ENCODE data around the gene BMP6. TPM values are rescaled to one million over a fixed set of nuclear protein-coding genes. Genes with fewer than 3 reads are reported as not detected.

BMP6 gene
- total and polyA plus RNA-seq, 2 experiments from 2014 or later: 0.84 to 2.8 TPM

- H3K79me2 ChIP-seq (replicated peaks; ENCODE audit: insufficient read depth): no peaks in the 10 kb centered on the region
- H3K4me3 Mint-ChIP-seq: no peak overlapping the region
- H3K27ac Mint-ChIP-seq: no peak overlapping the region
- no peak overlapping the region for H3K27ac ChIP-seq (ENCODE audit: low read depth)
- peaks cover 17% of the 10 kb centered on the region for H3K4me1 Mint-ChIP-seq
- TF ChIP-seq EZH2 (IDR thresholded peaks at IDR 0.05; ENCODE audit: low read depth, unreplicated experiment) (no peak), STAT1 (IDR thresholded peaks at IDR 0.05; ENCODE audit: unreplicated experiment) (no peak), EZH2phosphoT487 (IDR thresholded peaks at IDR 0.05; ENCODE audit: unreplicated experiment) (no peak), ZNF114 (CRISPR knock-in tag; IDR thresholded peaks at IDR 0.05) (no peak), ETS1 (IDR thresholded peaks at IDR 0.05) (no peak), CREB1 (CRISPR knock-in tag; IDR thresholded peaks at IDR 0.05; ENCODE audit: low read depth) (no peak), CTCF (conservative IDR thresholded peaks at IDR 0.05; ENCODE audit: low read depth in 2 of 2) (no peak), ZNF462 (CRISPR knock-in tag; IDR thresholded peaks at IDR 0.05) (no peak)
- no peaks in the 10 kb centered on the region for H3K36me3 Mint-ChIP-seq (ENCODE audit: low read depth)
- DNase-seq (ENCODE audit: low spot score) (no peak), ATAC-seq (no peak)
- no peaks in the 10 kb centered on the region for H3K4me1 ChIP-seq (ENCODE audit: insufficient read depth)
- 0 out of 2 replicates have a peak, but pooled peaks cover 6% of the 10 kb centered on the region for H3K9me2 ChIP-seq (ENCODE audit: insufficient read depth)
- H2AFZ ChIP-seq: no peak overlapping the region
- no peaks in the 10 kb centered on the region for H3K9me3 Mint-ChIP-seq
- H3F3A ChIP-seq (replicated peaks; ENCODE audit: low read depth): no peaks in the 10 kb centered on the region
- no peak overlapping the region for H3K4me3 ChIP-seq
- H3K36me3 ChIP-seq (ENCODE audit: insufficient read depth): no peaks in the 10 kb centered on the region; the same call in 1 of the 2 replicates
- H3K27me3 Mint-ChIP-seq (ENCODE audit: insufficient read depth, low read depth, poor library complexity): peaks cover 2% of the 10 kb centered on the region
- H3K4me2 ChIP-seq: no peak overlapping the region
- no peaks in the 10 kb centered on the region for H3K27me3 ChIP-seq (ENCODE audit: insufficient read depth)
- H4K20me1 ChIP-seq (replicated peaks; ENCODE audit: insufficient read depth): no peaks in the 10 kb centered on the region
Observed at GRCh38 chr6:7809346-7809745, 83.4 kb downstream of the BMP6 start.
